Measurements from ENCODE around the gene CYP39A1. TPM values are rescaled to one million over a fixed set of nuclear protein-coding genes. Genes with fewer than 3 reads are reported as not detected.
A peak's percentile ranks its signal among the peaks of the same experiment; 100 is the strongest.

The CYP39A1 gene
- total and polyA plus RNA-seq, 2 experiments from 2014 or later, result 1.5 to 3.5 TPM

- TF ChIP-seq ZNF462 (CRISPR knock-in tag; IDR thresholded peaks at IDR 0.05), result no peak
- no peak for TF ChIP-seq NANOG (IDR thresholded peaks at IDR 0.05; ENCODE audit: borderline replicate concordance)
- TF ChIP-seq ZNF114 (CRISPR knock-in tag; IDR thresholded peaks at IDR 0.05), result no peak
Observed at GRCh38 chr6:46510651-46511050, 142.0 kb downstream of the CYP39A1 start (continued).

DNA sequence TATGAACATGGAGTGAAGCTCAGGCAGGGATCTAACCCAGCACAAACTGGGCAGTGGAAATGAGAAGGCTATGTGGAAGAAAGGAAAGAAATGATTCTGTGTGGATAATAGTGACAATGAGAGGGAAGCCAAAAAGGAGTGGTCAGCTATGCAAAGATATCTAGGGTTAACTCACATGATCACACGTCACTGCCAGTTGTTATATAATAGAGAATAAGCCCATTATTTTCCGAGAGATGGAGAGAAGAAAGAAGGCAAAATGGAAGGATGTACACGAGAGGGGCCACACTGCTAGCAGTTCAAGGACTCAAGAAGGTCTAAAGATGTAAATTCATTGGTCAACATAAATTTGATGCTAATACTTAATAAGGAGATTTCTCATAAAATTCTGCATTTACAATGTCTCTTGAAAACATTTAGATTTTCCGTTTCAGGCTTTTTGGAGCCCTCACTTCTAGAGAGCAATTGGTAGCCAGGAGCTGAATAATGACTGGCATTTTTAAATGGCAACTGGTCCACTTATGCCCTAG, 142.6 kb downstream of the CYP39A1 start:
- H3K27ac ChIP-seq (ENCODE audit: low read depth), result no peak overlapping the region
- no peaks in the 10 kb centered on the region for H3F3A ChIP-seq (replicated peaks; ENCODE audit: low read depth)
- no peaks in the 10 kb centered on the region for H3K4me1 Mint-ChIP-seq
- H3K9me3 Mint-ChIP-seq, result no peaks in the 10 kb centered on the region
- no peaks in the 10 kb centered on the region for H3K79me2 ChIP-seq (replicated peaks; ENCODE audit: insufficient read depth)
- H2AFZ ChIP-seq, result 0 out of 2 replicates have a peak overlapping the region, but pooled peaks have one; percentile 38
- no peak for DNase-seq (ENCODE audit: low spot score)
- no peaks in the 10 kb centered on the region for H3K9me2 ChIP-seq (ENCODE audit: insufficient read depth)
- no peaks in the 10 kb centered on the region for H3K27me3 ChIP-seq (ENCODE audit: insufficient read depth)
- H3K4me3 Mint-ChIP-seq, result no peak overlapping the region
- no peaks in the 10 kb centered on the region for H4K20me1 ChIP-seq (replicated peaks; ENCODE audit: insufficient read depth)
- no peak overlapping the region for H3K27ac Mint-ChIP-seq
- H3K4me2 ChIP-seq, result no peak overlapping the region
- H3K36me3 Mint-ChIP-seq (ENCODE audit: low read depth), result no peaks in the 10 kb centered on the region
- no peaks in the 10 kb centered on the region for H3K27me3 Mint-ChIP-seq (ENCODE audit: insufficient read depth, low read depth, poor library complexity)
- ATAC-seq, result no peak
- no peaks in the 10 kb centered on the region for H3K36me3 ChIP-seq (ENCODE audit: insufficient read depth)
- H3K4me1 ChIP-seq (ENCODE audit: insufficient read depth), result no peaks in the 10 kb centered on the region
- H3K4me3 ChIP-seq, result no peak overlapping the region
- no peak for TF ChIP-seq STAT1 (IDR thresholded peaks at IDR 0.05; ENCODE audit: unreplicated experiment)
- TF ChIP-seq NANOG (IDR thresholded peaks at IDR 0.05; ENCODE audit: borderline replicate concordance), result no peak
- TF ChIP-seq, protein P1, sequence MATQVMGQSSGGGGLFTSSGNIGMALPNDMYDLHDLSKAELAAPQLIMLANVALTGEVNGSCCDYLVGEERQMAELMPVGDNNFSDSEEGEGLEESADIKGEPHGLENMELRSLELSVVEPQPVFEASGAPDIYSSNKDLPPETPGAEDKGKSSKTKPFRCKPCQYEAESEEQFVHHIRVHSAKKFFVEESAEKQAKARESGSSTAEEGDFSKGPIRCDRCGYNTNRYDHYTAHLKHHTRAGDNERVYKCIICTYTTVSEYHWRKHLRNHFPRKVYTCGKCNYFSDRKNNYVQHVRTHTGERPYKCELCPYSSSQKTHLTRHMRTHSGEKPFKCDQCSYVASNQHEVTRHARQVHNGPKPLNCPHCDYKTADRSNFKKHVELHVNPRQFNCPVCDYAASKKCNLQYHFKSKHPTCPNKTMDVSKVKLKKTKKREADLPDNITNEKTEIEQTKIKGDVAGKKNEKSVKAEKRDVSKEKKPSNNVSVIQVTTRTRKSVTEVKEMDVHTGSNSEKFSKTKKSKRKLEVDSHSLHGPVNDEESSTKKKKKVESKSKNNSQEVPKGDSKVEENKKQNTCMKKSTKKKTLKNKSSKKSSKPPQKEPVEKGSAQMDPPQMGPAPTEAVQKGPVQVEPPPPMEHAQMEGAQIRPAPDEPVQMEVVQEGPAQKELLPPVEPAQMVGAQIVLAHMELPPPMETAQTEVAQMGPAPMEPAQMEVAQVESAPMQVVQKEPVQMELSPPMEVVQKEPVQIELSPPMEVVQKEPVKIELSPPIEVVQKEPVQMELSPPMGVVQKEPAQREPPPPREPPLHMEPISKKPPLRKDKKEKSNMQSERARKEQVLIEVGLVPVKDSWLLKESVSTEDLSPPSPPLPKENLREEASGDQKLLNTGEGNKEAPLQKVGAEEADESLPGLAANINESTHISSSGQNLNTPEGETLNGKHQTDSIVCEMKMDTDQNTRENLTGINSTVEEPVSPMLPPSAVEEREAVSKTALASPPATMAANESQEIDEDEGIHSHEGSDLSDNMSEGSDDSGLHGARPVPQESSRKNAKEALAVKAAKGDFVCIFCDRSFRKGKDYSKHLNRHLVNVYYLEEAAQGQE (IDR thresholded peaks at IDR 0.05; ENCODE audit: unreplicated experiment), result no peak
- no peak for TF ChIP-seq ZNF114 (CRISPR knock-in tag; IDR thresholded peaks at IDR 0.05)
- TF ChIP-seq EZH2 (IDR thresholded peaks at IDR 0.05; ENCODE audit: low read depth, unreplicated experiment), result no peak
